T-helper 2 cell treated with Interferon-gamma antibody and Interleukin-4, amounts not matched to agents 100 ng/mL and 5 ng/mL, for 36 hours (primary cell): Measurements from ENCODE around the gene CLEC4E. TPM values are rescaled to one million over a fixed set of nuclear protein-coding genes. Genes with fewer than 3 reads are reported as not detected.
"Not testable (repeated sequence)": the region's sequence is repeated elsewhere in the genome, so short reads cannot be mapped to it uniquely, and the experiment has no call there.

ENCODE experiments used
- intact Hi-C: fragments of 100-400 bp; cut with micrococcal nuclease; formaldehyde crosslinking; loops from one replicate; pipeline ENCODE4 v1.15.1; 2023
- total RNA-seq: library from RNA; stranded (reverse); gene quantifications from 2 replicates; pipeline ENCODE4 v1.2.3, GENCODE V29; 2022

The CLEC4E gene, protein sequence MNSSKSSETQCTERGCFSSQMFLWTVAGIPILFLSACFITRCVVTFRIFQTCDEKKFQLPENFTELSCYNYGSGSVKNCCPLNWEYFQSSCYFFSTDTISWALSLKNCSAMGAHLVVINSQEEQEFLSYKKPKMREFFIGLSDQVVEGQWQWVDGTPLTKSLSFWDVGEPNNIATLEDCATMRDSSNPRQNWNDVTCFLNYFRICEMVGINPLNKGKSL
- not detected in 2 replicates for total RNA-seq

DNA sequence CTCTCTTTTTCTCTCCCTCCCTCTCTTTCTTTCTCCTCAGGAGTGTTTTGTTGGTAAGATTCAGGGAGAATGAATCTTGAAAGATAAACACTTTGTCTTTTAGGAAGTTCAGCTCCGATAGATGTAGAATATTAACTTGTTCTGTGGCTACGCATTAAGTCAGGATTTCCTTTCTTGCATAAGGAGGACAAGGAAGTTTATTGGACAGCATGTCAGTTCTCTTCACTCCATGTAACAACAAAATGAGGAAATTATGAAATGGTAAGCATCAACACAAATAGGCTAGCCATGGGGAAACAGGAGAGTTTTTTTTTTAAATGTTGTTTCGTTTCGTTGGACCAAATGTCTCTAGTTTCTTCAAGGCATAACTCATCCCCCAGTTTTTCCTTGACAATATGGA is at the start of gene CLEC4E:
Gene CLEC4E, minus strand, starts transcription at position 75 of the 400 bp plus-strand sequence. CDS start 108 bp downstream, outside the sequence.
- intact Hi-C loops = not testable (repeated sequence)

- intact Hi-C loops = no loop called here
Observed at GRCh38 chr12:8589679-8590078, 49.0 kb upstream of the CLEC4E start.

DNA sequence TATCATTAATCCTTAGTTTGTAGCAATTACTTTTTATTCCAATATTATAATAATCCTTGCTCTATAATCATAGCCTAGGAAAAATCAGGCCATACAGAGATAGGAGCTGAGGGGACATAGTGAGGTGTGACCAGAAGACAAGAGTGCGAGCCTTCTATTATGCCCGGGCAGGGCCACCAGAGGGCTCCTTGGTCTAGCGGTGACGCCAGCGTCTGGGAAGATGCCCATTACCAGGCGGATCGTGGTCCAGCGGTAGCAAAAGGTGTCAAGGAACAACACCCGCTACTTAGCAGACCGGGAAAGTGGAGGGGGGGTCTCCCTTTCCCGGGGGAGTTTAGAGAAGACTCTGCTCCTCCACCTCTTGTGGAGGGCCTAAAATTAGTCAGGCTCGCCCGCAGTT is 43.8 kb upstream of the CLEC4E start:
- intact Hi-C loops = not testable (repeated sequence)

- intact Hi-C loops = no loop called here
Observed at GRCh38 chr12:8584004-8584403, 43.3 kb upstream of the CLEC4E start.

- intact Hi-C loops = no loop called here
Observed at GRCh38 chr12:8581098-8581784, 40.5 kb upstream of the CLEC4E start.

DNA sequence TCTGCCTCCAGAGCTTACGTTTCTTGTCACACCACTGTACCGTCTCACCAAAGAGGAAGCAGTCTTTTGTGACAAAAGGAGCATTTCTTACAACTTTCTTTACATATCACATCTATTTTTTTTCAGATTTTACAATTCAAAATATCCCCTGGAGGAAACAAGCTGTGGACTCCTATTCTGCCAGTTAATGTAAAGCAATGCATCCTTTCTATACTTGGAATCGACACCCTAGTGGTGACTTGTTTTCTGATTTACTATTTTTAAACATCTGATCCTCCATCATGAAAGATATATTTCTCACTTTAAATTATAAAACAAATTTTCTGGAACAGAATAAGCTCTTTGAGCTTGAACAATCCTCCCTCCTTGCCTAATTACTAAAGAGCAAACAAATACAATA is 37.2 kb upstream of the CLEC4E start:
- intact Hi-C loops = no loop called here

- intact Hi-C loops = no loop called here
Observed at GRCh38 chr12:8572507-8572906, 31.8 kb upstream of the CLEC4E start.

DNA sequence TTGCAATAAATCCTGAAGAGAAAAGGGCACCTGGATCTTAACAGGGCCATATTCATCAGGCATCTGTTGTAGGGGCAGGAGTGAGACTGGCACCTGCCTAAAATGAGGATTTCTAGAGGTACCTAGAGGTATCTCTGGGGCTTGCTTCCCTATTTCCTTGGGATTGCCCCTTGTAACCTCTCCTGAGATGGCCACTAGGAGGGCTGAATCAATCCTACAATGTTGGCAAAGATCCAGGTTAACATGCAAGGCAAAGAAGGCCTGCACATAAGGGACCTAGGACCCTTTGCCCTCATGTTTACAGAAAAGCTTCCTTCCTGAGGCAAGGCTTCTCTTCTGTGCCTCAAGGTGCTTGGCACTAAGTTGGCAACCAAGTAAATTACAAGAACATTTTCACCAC is 25.8 kb upstream of the CLEC4E start:
- intact Hi-C loops = no loop called here

GRCh38 chr12:8566052-8566451 is 25.3 kb upstream of the CLEC4E start:
- intact Hi-C loops = not testable (repeated sequence)

DNA sequence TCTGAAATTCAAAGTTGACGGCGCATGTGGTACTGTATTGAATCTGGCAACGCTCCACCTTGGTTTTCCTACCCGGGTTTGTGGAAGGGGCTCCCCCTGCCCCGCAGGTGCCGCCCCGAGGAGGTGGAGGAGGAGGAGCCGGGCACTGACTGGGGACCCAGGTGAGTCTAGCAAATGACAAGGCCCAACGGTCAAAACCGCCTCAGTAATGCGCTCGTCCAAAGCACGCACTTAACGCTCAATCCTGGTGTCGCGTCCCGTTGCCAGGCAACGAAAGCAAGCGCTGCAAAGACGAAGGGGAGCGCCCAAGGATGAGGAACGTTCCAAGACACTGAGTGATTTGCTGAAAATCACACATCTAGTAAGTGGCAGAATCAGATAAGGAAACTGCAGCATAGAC is 24.0 kb upstream of the CLEC4E start:
- intact Hi-C loops = no loop called here

GRCh38 chr12:8563356-8563755 is 22.7 kb upstream of the CLEC4E start:
- intact Hi-C loops = no loop called here

DNA sequence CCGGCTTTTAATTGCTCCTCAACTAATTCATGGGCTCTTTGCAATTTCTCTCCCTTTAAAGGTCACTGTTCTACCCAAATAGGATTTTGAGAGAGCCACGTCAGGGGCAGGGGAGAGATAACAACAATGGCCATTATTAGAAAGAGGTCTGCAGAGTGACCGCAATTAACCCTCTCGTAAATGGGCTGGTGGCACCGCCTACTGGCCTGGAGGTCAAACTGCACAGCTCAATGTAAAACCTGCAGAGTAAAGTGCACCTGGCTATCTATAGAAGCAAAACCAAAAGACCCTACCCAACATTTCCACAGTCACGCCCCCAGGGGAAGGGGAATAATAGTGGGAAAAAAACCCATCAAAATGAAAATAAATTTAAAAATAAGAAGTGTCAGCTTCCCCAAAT is 21.6 kb upstream of the CLEC4E start:
- intact Hi-C loops = no loop called here

DNA sequence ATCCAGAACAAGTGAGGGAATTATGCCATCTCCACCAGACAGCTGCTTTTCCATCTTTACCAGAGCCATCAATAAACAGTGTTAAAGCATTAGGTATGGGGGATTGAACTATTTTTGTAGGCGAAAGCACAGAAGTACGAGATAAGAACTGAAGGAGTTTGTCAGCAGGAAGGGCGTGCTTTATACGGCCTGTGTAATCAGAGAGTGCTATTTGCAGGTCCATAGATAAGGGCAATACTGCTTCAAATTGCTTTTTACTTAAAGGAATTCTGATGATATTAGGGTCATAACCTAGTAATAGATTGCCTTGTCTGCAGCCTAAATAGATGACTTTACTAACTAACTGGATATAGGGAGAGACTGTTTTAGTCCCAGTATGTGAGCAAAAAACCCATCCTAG is 20.3 kb upstream of the CLEC4E start:
- intact Hi-C loops = no loop called here

DNA sequence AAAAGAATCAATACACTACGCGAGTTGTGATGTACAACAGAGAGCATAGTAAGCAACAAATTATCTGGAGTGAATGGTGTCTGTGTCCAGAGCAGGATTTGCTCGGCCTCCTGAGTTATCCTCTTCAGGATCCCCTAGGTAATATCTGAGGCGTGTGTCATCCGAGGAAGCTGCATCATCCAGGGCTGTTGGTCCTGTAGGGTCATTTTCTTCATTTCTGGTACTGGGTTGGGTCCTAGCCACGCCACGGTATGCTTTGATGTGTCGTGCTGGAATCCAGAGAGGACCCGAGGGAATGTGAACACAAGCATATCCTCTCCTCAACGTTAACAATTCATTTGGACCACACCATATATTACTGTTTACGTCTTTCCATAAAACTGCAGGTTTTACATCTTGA is 19.0 kb upstream of the CLEC4E start:
- intact Hi-C loops = no loop called here

- intact Hi-C loops = no loop called here
Observed at GRCh38 chr12:8556531-8557097, 15.9 kb upstream of the CLEC4E start.

GRCh38 chr12:8554451-8555195 is 13.9 kb upstream of the CLEC4E start:
- intact Hi-C loops = no loop called here

DNA sequence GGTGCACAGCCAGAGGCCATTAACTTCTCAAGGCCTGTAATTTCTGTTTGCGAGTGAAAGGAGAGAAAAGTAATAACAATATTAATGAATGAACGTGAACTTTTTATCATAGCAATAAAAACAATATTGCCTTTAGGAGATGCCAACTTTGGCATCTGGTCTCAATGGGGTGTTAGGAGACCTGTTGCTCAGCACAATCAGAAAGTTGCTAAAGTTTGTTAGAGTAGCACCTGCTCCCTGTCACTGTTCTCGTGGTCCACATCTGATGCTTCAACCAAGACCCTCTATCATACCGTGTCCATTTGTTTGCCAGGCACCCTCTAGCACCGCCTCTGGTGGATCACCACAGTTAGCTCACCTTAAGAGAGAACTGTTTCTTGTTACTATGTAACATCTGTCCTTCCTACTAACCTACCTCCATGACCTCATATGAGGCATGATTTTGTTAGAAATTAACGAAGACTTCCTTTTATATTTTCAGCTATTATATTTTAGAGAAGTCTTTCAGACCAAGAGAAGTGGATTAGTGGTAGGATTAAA is 12.5 kb upstream of the CLEC4E start:
- intact Hi-C loops = no loop called here

GRCh38 chr12:8549381-8549780 is 8.7 kb upstream of the CLEC4E start:
- intact Hi-C loops = loop anchor here (2.0 kb wide), 1 partner anchor 19 kb away; no protein-coding TSS in a partner anchor

- intact Hi-C loops = loop anchor here (2.0 kb wide), 1 partner anchor 21 kb away; no protein-coding TSS in a partner anchor
Observed at GRCh38 chr12:8548192-8548591, 7.5 kb upstream of the CLEC4E start.

- intact Hi-C loops = loop anchor here (2.0 kb wide), 1 partner anchor 21 kb away; no protein-coding TSS in a partner anchor
Observed at GRCh38 chr12:8547645-8548044, 6.9 kb upstream of the CLEC4E start.

DNA sequence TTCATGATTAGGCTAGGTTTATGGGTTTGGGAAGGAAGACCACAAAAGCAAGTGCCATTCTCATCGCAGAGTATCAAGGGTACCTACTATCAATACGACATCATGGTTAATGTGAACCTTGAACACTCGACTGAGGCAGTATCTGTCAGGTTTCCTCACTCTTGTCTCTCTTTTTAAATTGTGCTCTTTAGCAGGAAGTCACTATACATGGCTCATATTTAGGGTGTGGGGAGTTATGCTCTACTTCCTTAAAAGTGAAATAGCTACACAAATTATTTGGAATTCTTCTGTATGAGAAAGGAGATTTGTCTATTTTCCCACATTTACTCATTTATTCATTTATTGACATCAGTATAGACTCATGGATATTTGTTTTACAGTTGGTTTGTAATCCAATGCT is 5.9 kb upstream of the CLEC4E start:
- intact Hi-C loops = no loop called here

DNA sequence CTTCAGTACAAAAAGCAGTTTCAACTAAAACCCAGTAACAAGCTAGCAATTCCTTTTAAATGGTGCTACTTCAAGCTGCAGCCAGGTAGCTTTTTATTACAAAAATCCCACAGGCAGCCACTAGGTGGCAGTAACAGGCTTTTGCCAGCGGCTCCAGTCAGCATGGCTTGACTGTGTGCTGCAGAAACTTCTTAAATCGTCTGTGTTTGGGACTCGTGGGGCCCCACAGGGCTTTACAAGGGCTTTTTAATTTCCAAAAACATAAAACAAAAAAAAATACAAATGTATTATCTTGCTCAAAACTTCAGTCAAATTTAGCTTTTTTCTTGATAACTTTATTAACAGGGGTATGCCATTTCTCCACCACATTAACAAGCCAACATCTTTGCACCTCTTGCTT is 3.6 kb upstream of the CLEC4E start:
- intact Hi-C loops = loop anchor here (1.0 to 2.0 kb wide), 2 partner anchors 347 to 505 kb away; no protein-coding TSS in a partner anchor
